SK-N-SH (cell line): ENCODE data around the gene SELE. TPM values are rescaled to one million over a fixed set of nuclear protein-coding genes. Genes with fewer than 3 reads are reported as not detected.
"Not testable (repeated sequence)": the region's sequence is repeated elsewhere in the genome, so short reads cannot be mapped to it uniquely, and the experiment has no call there.

ENCODE experiments used
- CTCF ChIA-PET: fragments of 300-600, 350-600 bp; formaldehyde crosslinking; extraction: SDS; loops from one replicate; lab custom pipeline; 2021; lab: Yijun Ruan, JAX
- POLR2A ChIA-PET: fragments of 350-600 bp; sonication (Branson Sonifier 250); formaldehyde crosslinking; extraction: SDS; loops from one replicate; lab custom pipeline; 2020; ENCODE audit warnings: antibody characterized with exemption, inconsistent platforms; lab: Yijun Ruan, JAX
- DNase-seq: peaks from one replicate; pipeline ENCODE4 v3.0.0; 2012
- H2AFZ ChIP-seq: fragments of 200-600 bp; sonication (generic); 2 replicates; pipeline ENCODE4 v1.8.1; 2016; ENCODE audit warnings: antibody characterized with exemption, mild to moderate bottlenecking, low read depth
- H3F3A ChIP-seq: fragments of 200-600 bp; sonication (generic); replicated peaks from 2 replicates; pipeline ENCODE3; 2016; ENCODE audit warnings: antibody characterized with exemption, mild to moderate bottlenecking; ENCODE audit not compliant: insufficient read depth
- H3K27ac ChIP-seq, 2 experiments: fragments of 200-500 bp in 1 of 2; fragments of 200-600 bp in 1 of 2; sonication (Bioruptor generic) in 1 of 2; sonication (generic), shearing (Covaris generic) in 1 of 2; 2 replicates each; pipeline versions ENCODE4 v1.5.1 to v1.6.1; 2014 to 2016; ENCODE audit warnings: low read depth in 2 of 2, inconsistent platforms in 1 of 2, low read length in 1 of 2, mild to moderate bottlenecking in 1 of 2, mixed read lengths in 1 of 2
- H3K27me3 ChIP-seq: fragments of 200-600 bp; sonication (generic), shearing (Covaris generic); 2 replicates; pipeline ENCODE4 v1.6.1; 2016; ENCODE audit warnings: mixed run types; ENCODE audit not compliant: insufficient read depth
- H3K36me3 ChIP-seq, 2 experiments: fragments of 200-500 bp in 1 of 2; fragments of 200-600 bp in 1 of 2; sonication (Bioruptor generic) in 1 of 2; sonication (generic) in 1 of 2; replicated peaks in 1 of 2; 2 replicates each; pipeline versions ENCODE3 to v1.5.1; 2014 to 2016; ENCODE audit warnings: low read length in 1 of 2, mild to moderate bottlenecking in 1 of 2; ENCODE audit not compliant: insufficient read depth in 2 of 2, control insufficient read depth in 1 of 2
- H3K4me1 ChIP-seq, 2 experiments: fragments of 200-500 bp in 1 of 2; fragments of 200-600 bp in 1 of 2; sonication (Bioruptor generic) in 1 of 2; sonication (generic), shearing (Covaris generic) in 1 of 2; 2 replicates each; pipeline versions ENCODE4 v1.5.1 to v1.6.1; 2014 to 2016; ENCODE audit warnings: low read depth in 1 of 2, low read length in 1 of 2, mixed run types in 1 of 2; ENCODE audit not compliant: insufficient read depth in 2 of 2, control insufficient read depth in 1 of 2
- H3K4me2 ChIP-seq: fragments of 200-600 bp; sonication (generic), shearing (Covaris generic); 2 replicates; pipeline ENCODE4 v1.6.1; 2017; ENCODE audit warnings: mixed run types
- H3K4me3 ChIP-seq, 2 experiments: fragments of 200-500 bp in 1 of 2; fragments of 200-600 bp in 1 of 2; sonication (Bioruptor generic) in 1 of 2; sonication (generic), shearing (Covaris generic) in 1 of 2; 2 replicates each; pipeline versions ENCODE4 v1.5.1 to v1.8.1; 2014 to 2016; ENCODE audit warnings: low read depth in 2 of 2, inconsistent platforms in 1 of 2, low read length in 1 of 2, mild to moderate bottlenecking in 1 of 2, mixed read lengths in 1 of 2, moderate library complexity in 1 of 2
- H3K79me2 ChIP-seq: fragments of 200-600 bp; sonication (generic); 2 replicates; pipeline ENCODE4 v1.8.1; 2017; ENCODE audit warnings: mild to moderate bottlenecking; ENCODE audit not compliant: insufficient read depth
- H3K9ac ChIP-seq: fragments of 200-600 bp; sonication (generic); 2 replicates; pipeline ENCODE4 v1.6.1; 2017; ENCODE audit warnings: mixed run types
- H3K9me2 ChIP-seq: fragments of 200-600 bp; sonication (generic); 2 replicates; pipeline ENCODE4 v1.6.1; 2017; ENCODE audit warnings: mixed run types
- H3K9me3 ChIP-seq: fragments of 200-600 bp; sonication (generic); 2 replicates; pipeline ENCODE4 v1.6.1; 2017; ENCODE audit warnings: mixed run types, mild to moderate bottlenecking, moderate library complexity
- H4K20me1 ChIP-seq: fragments of 200-600 bp; sonication (generic); 2 replicates; pipeline ENCODE4 v1.6.1; 2017; ENCODE audit warnings: mild to moderate bottlenecking, mixed run types; ENCODE audit not compliant: insufficient read depth
- FOSL2 ChIP-seq: IDR thresholded peaks from 2 replicates; pipeline ENCODE4 v1.4.0; 2012; ENCODE audit warnings: low read depth, mild to moderate bottlenecking, moderate library complexity, borderline replicate concordance
- FOXJ3 ChIP-seq: sonication (generic); formaldehyde crosslinking; IDR thresholded peaks from 2 replicates; pipeline ENCODE4 v1.5.1; 2020; ENCODE audit warnings: mild to moderate bottlenecking, missing genetic modification reagents
- FOXM1 ChIP-seq: IDR thresholded peaks from 2 replicates; pipeline ENCODE4 v1.4.0; 2012; ENCODE audit warnings: low read depth, mild to moderate bottlenecking
- MXI1 ChIP-seq: IDR thresholded peaks from 2 replicates; pipeline ENCODE4 v1.6.1; 2012; ENCODE audit warnings: mild to moderate bottlenecking, low read depth, low read length, improper control_type of control experiment
- NRF1 ChIP-seq: IDR thresholded peaks from 2 replicates; pipeline ENCODE4 v1.6.1; 2012; ENCODE audit warnings: low read depth, mild to moderate bottlenecking, low read length
- PBX3 ChIP-seq: IDR thresholded peaks from 2 replicates; pipeline ENCODE4; 2012
- SIN3A ChIP-seq: IDR thresholded peaks from 2 replicates; pipeline ENCODE4 v1.6.1; 2012; ENCODE audit warnings: low read depth, mild to moderate bottlenecking, low read length, moderate library complexity, borderline replicate concordance
- WGBS: methylation state at CpG from one replicate; pipeline ENCODE4 v1.1.6; 2017; ENCODE audit warnings: low lambda C conversion rate; 5-methylcytosine and 5-hydroxymethylcytosine counted together
- polyA plus RNA-seq, 3 experiments: library from polyadenylated mRNA; depleted of rRNA; stranded (reverse); fragments of >200 nt; gene quantifications; 2 replicates each; pipeline ENCODE4 v1.2.3, GENCODE V29; 2012

The SELE gene
- polyA plus RNA-seq, 1 of the 3 experiments (the other 2 are of a cell fraction), result 0.02 TPM

GRCh38 chr1:169690489-169690888 is 43.4 kb downstream of the SELE start:
- Histone ChIP-seq H2AFZ (no peak overlapping the region), H3K4me3 (no peak overlapping the region), H3K9me2 (no peaks in the 10 kb centered on the region), H3K79me2 (no peaks in the 10 kb centered on the region), H3K9me3 (no peaks in the 10 kb centered on the region), H3K4me2 (no peak overlapping the region), H4K20me1 (no peaks in the 10 kb centered on the region), H3K27me3 (no peaks in the 10 kb centered on the region), H3K9ac (no peak overlapping the region), H3F3A (no peaks in the 10 kb centered on the region), H3K27ac (no peak overlapping the region), H3K4me1 (no peaks in the 10 kb centered on the region), H3K36me3 (no peaks in the 10 kb centered on the region)
- no peak for DNase-seq
- ChIA-PET CTCF (interaction anchor here (0.6 to 1.1 kb wide), 2 partner anchors 22 to 1715 kb away, joined by 3 to 4 read pairs; no protein-coding TSS in a partner anchor), POLR2A (no interaction called here)
- TF ChIP-seq PBX3, result no peak
- no peak for TF ChIP-seq FOSL2
- no peak for TF ChIP-seq NRF1

- ChIA-PET POLR2A (no interaction called here), CTCF (interaction anchor here (1.1 kb wide), 1 partner anchor 23 kb away, joined by 4 read pairs; no protein-coding TSS in a partner anchor)
- Histone ChIP-seq H3K27ac (no peak overlapping the region), H3K9ac (no peak overlapping the region), H3K9me2 (no peaks in the 10 kb centered on the region), H4K20me1 (no peaks in the 10 kb centered on the region), H3K27me3 (peaks cover 8% of the 10 kb centered on the region; the same call in 1 of the 2 replicates), H3K4me2 (no peak overlapping the region), H3F3A (no peaks in the 10 kb centered on the region), H3K4me1 (no peaks in the 10 kb centered on the region), H3K4me3 (no peak overlapping the region), H3K36me3 (no peaks in the 10 kb centered on the region), H3K79me2 (no peaks in the 10 kb centered on the region), H3K9me3 (no peaks in the 10 kb centered on the region), H2AFZ (no peak overlapping the region)
- TF ChIP-seq MXI1, result no peak
- no peak for TF ChIP-seq FOXJ3 (CRISPR knock-in tag)
- no peak for TF ChIP-seq SIN3A
- TF ChIP-seq FOXM1, result no peak
- TF ChIP-seq PBX3, result no peak
- TF ChIP-seq NRF1, result no peak
- DNase-seq, result no peak
- 33% methylated on average over 2 of the region's 2 CpGs for WGBS
Observed at GRCh38 chr1:169689395-169689794, 44.5 kb downstream of the SELE start.

GRCh38 chr1:169688377-169688776 is 45.5 kb downstream of the SELE start:
- H3F3A ChIP-seq, H3K9ac ChIP-seq, H3K9me2 ChIP-seq, H3K4me1 ChIP-seq, DNase-seq, H3K9me3 ChIP-seq, H3K4me3 ChIP-seq, H4K20me1 ChIP-seq, H3K79me2 ChIP-seq, H3K36me3 ChIP-seq, CTCF ChIA-PET, H2AFZ ChIP-seq, H3K4me2 ChIP-seq, H3K27ac ChIP-seq, POLR2A ChIA-PET: not testable (repeated sequence)
- peaks cover 19% of the 10 kb centered on the region; the same call in 1 of the 2 replicates for H3K27me3 ChIP-seq
- WGBS, result 72% methylated on average over 5 of the region's 5 CpGs
